Panc1 (cell line): ENCODE measurements around the gene SIGLEC1. TPM values are rescaled to one million over a fixed set of nuclear protein-coding genes. Genes with fewer than 3 reads are reported as not detected.

Source experiments
- ATAC-seq: fragments of 200-7000 bp; cut with Tn5 transposase; 2 replicates; pipeline ENCODE4 v1.9.1; 2020; ENCODE audit warnings: mild to moderate bottlenecking, moderate library complexity
- BruUV-seq: library from RNA; stranded (reverse); fragments of 400-500 nt; replicated peaks from 2 replicates; lab custom pipeline; 2021; lab: Mats Ljungman, UMichigan
- CTCF ChIA-PET: fragments of 300-600 bp; sonication (Branson Sonifier 250); formaldehyde crosslinking; loops from one replicate; lab custom pipeline; 2022; ENCODE audit warnings: antibody characterized with exemption; lab: Charles Lee
- POLR2A ChIA-PET: fragments of 300-600 bp; sonication (Branson Sonifier 250); formaldehyde crosslinking; loops from one replicate; lab custom pipeline; 2022; ENCODE audit warnings: antibody characterized with exemption; lab: Charles Lee
- DNase-seq: peaks from one replicate; pipeline ENCODE4 v3.0.0-alpha.2; 2010; ENCODE audit warnings: low read depth, low spot score
- H3K27ac ChIP-seq: 2 replicates; pipeline ENCODE4 v1.5.1; 2011; ENCODE audit warnings: mild to moderate bottlenecking, low read length, inconsistent platforms
- H3K27me3 ChIP-seq: fragments of 200-500 bp; sonication (Bioruptor generic); 2 replicates; pipeline ENCODE4 v1.6.0; 2014; ENCODE audit warnings: low read length, inconsistent platforms; ENCODE audit not compliant: control insufficient read depth, insufficient read depth
- H3K36me3 ChIP-seq: fragments of 200-500 bp; sonication (Bioruptor generic); 2 replicates; pipeline ENCODE4 v1.5.1; 2014; ENCODE audit warnings: inconsistent platforms, mild to moderate bottlenecking, low read length, moderate library complexity; ENCODE audit not compliant: control insufficient read depth, insufficient read depth
- H3K4me1 ChIP-seq: 2 replicates; pipeline ENCODE4 v1.5.1; 2011; ENCODE audit warnings: inconsistent platforms, mild to moderate bottlenecking, low read length, moderate library complexity; ENCODE audit not compliant: control insufficient read depth, insufficient read depth
- H3K4me3 ChIP-seq, 2 experiments: 2 replicates each; pipeline ENCODE4 v1.5.1; 2011 to 2012; ENCODE audit warnings: low read depth in 2 of 2, low read length in 2 of 2, mild to moderate bottlenecking in 2 of 2, inconsistent platforms in 1 of 2, moderate library complexity in 1 of 2
- H3K9me3 ChIP-seq: fragments of 200-500 bp; sonication (Bioruptor generic); 2 replicates; pipeline ENCODE4 v1.5.1; 2014; ENCODE audit warnings: low read depth, mild to moderate bottlenecking, inconsistent platforms, low read length, moderate library complexity; ENCODE audit not compliant: control insufficient read depth, insufficient read depth
- CTCF ChIP-seq: fragments of 450-650 bp; IDR thresholded peaks from 2 replicates; pipeline ENCODE4 v1.5.1; 2017; ENCODE audit warnings: mild to moderate bottlenecking
- POLR2AphosphoS5 ChIP-seq: IDR thresholded peaks from 2 replicates; pipeline ENCODE4 v1.6.1; 2012; ENCODE audit warnings: mild to moderate bottlenecking, low read depth, low read length, moderate library complexity
- REST ChIP-seq, 2 experiments: IDR thresholded peaks; 2 replicates each; pipeline ENCODE4 v1.6.1; 2011 to 2012; ENCODE audit warnings: low read depth in 2 of 2, control low read depth in 1 of 2, low read length in 1 of 2, mild to moderate bottlenecking in 1 of 2, moderate library complexity in 1 of 2; ENCODE audit not compliant: insufficient read depth in 1 of 2
- SIN3A ChIP-seq: IDR thresholded peaks from 2 replicates; pipeline ENCODE4 v1.6.1; 2012; ENCODE audit warnings: low read depth, mild to moderate bottlenecking, low read length, moderate library complexity, borderline replicate concordance; ENCODE audit not compliant: insufficient read depth
- TCF7L2 ChIP-seq: IDR thresholded peaks from 2 replicates; pipeline ENCODE4 v1.6.1; 2011; ENCODE audit warnings: mild to moderate bottlenecking, low read depth, low read length, inconsistent platforms
- in situ Hi-C: cut with HindIII; loops from 2 replicates; pipeline ENCODE4 v1.10.0; 2016; ENCODE audit warnings: low sequenced_read_pairs, low pct_unique_long_range_greater_than_20kb
- intact Hi-C: fragments of 100-400 bp; cut with micrococcal nuclease; formaldehyde crosslinking; loops from one replicate; pipeline ENCODE4 v1.10.0; 2022; ENCODE audit not compliant: unreplicated experiment
- total RNA-seq: library from RNA; stranded (reverse); gene quantifications from one replicate; pipeline ENCODE4 v1.2.1, GENCODE V29; 2021; ENCODE audit not compliant: unreplicated experiment

SIGLEC1 gene
- total RNA-seq, 1 experiment from 2014 or later = 0.03 TPM

DNA sequence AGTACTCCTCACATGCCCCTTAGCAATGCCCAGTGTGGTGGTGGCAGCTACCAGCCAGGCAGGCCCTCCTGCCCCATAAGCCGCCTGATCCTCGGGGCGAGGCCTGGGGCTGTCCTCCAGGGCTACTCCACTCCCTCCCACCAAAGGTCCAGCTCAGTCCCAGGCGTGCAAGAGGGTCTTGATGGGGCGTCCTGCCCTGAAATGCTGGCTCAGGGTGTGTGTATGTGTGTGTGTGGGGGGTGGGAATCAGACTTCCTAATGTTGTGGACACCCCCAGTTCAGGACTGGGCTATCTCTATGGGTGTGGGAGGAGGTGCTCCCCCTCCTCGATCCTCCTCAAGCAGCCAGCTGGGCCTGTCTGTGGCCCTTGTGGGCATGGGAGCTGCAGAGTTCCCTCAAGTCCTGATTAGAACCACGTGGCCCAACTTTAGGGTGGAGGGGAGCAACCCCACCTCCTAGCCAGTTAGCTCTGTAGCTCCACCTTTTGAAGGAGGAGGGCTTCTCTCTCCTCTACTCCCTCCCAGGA lies 27.6 kb upstream of the SIGLEC1 start:
- ChIA-PET POLR2A (interaction anchor here (0.6 kb wide), 1 partner anchor 51 kb away, joined by 3 read pairs; no protein-coding TSS in a partner anchor), CTCF (no interaction called here)
- no peaks in the 10 kb centered on the region for H3K36me3 ChIP-seq
- no peak for TF ChIP-seq TCF7L2
- TF ChIP-seq POLR2AphosphoS5 = no peak
- no peak for TF ChIP-seq SIN3A
- TF ChIP-seq REST (IDR thresholded peaks at IDR 0.05; ENCODE audit: insufficient read depth in 1 of 2, low read depth in 2 of 2, low read length in 1 of 2) = no peak
- TF ChIP-seq CTCF = no peak
- no TSS peak for BruUV-seq
- intact Hi-C loops = loop anchor here (10.0 kb wide), 1 partner anchor 65 kb away; no protein-coding TSS in a partner anchor
- in situ Hi-C loops = no loop called here
- no peak overlapping the region for H3K27ac ChIP-seq
- no peaks in the 10 kb centered on the region for H3K27me3 ChIP-seq
- no peak for DNase-seq
- no peak overlapping the region for H3K4me3 ChIP-seq
- peaks cover 6% of the 10 kb centered on the region for H3K4me1 ChIP-seq
- no peaks in the 10 kb centered on the region for H3K9me3 ChIP-seq
- ATAC-seq = peak; percentile 19; the same call in 1 of the 2 replicates

- Histone ChIP-seq H3K36me3 (no peaks in the 10 kb centered on the region), H3K4me1 (peaks cover 6% of the 10 kb centered on the region; the same call in 1 of the 2 replicates), H3K27me3 (no peaks in the 10 kb centered on the region), H3K9me3 (no peaks in the 10 kb centered on the region), H3K4me3 (no peak overlapping the region), H3K27ac (no peak overlapping the region)
- POLR2A ChIA-PET = interaction anchor here (0.6 kb wide), 1 partner anchor 52 kb away, joined by 3 read pairs; no protein-coding TSS in a partner anchor
- intact Hi-C loops (no loop called here), in situ Hi-C loops (no loop called here)
- CTCF ChIA-PET = no interaction called here
- DNase-seq (no peak), ATAC-seq (peak; percentile 60)
- TF ChIP-seq SIN3A = no peak
- TF ChIP-seq CTCF = no peak
- no peak for TF ChIP-seq REST (IDR thresholded peaks at IDR 0.05; ENCODE audit: insufficient read depth in 1 of 2, low read depth in 2 of 2, low read length in 1 of 2)
- no peak for TF ChIP-seq TCF7L2
- no peak for TF ChIP-seq POLR2AphosphoS5
- no TSS peak for BruUV-seq
These were observed 26.9 kb upstream of the SIGLEC1 start for GRCh38 chr20:3739054-3739925.
